Ovary (tissue), 9 donors: ENCODE results near the gene ZMYM2. TPM values are rescaled to one million over a fixed set of nuclear protein-coding genes. Genes with fewer than 3 reads are reported as not detected.

ENCODE experiments used
- DNase-seq, 5 donors: peaks; one replicate each; pipeline ENCODE4 v3.0.0-alpha.2; 2019 to 2020
- H3K27ac ChIP-seq, 2 donors: fragments of 200-600 bp; one replicate each; pipeline versions ENCODE4 v1.5.1 to v1.8.0; 2019 to 2022
- H3K27me3 ChIP-seq: fragments of 200-600 bp; one replicate; pipeline ENCODE4 v1.8.0; 2022
- H3K36me3 ChIP-seq: fragments of 200-600 bp; sonication (generic); one replicate; pipeline ENCODE4 v1.5.1; 2019
- H3K4me1 ChIP-seq: one replicate; pipeline ENCODE4 v1.8.1; 2013; ENCODE audit warnings: mild to moderate bottlenecking, moderate library complexity; ENCODE audit not compliant: insufficient read depth
- H3K4me3 ChIP-seq: fragments of 200-600 bp; sonication (generic); one replicate; pipeline ENCODE4 v1.5.1; 2017
- H3K9me3 ChIP-seq, 2 donors: fragments of 200-600 bp in 1 of 2; sonication (generic) in 1 of 2; one replicate each; pipeline versions ENCODE4 v1.5.1 to v1.8.1; 2013 to 2019; ENCODE audit warnings: mild to moderate bottlenecking in 1 of 2, moderate library complexity in 1 of 2
- EP300 ChIP-seq: sonication (generic); formaldehyde crosslinking; IDR thresholded peaks from one replicate; pipeline ENCODE4 v1.6.1; 2017; ENCODE audit warnings: antibody characterized with exemption
- POLR2A ChIP-seq: fragments of 450-650 bp; IDR thresholded peaks from one replicate; pipeline ENCODE4 v1.6.1; 2017; ENCODE audit warnings: antibody characterized with exemption, mild to moderate bottlenecking, moderate library complexity
- WGBS, 3 donors: extraction: QIAGEN DNeasy Blood & Tissue Kit in 1 of 3; methylation state at CpG; one replicate each; pipeline versions ENCODE4 v1.1.5 to v1.1.7; 2013 to 2017; 5-methylcytosine and 5-hydroxymethylcytosine counted together
- intact Hi-C, 4 donors: fragments of 100-400 bp; cut with DNase I; formaldehyde crosslinking; loops; one replicate each; pipeline versions ENCODE4 v1.11.0 to v1.15.1; 2022 to 2023
- polyA plus RNA-seq, 2 donors: library from polyadenylated mRNA; stranded (reverse); fragments of 200-250 nt in 1 of 2; fragments of 350-450 nt in 1 of 2; fragmentation: Illumina TruSeq in 1 of 2; extraction: RNeasy Lipid Tissue Mini Kit (QIAGEN cat#74804) in 1 of 2; gene quantifications; one replicate each; pipeline ENCODE4 v1.2.3, GENCODE V29; 2013 to 2014
- total RNA-seq, 7 donors: library from RNA; depleted of rRNA in 2 of 7; stranded (reverse); fragments of >200 nt in 2 of 7; fragmentation: NEBNext Ultra II Directional in 3 of 7; extraction: Animal tissue kit (Norgen Biotek cat#: 25700) in 3 of 7; gene quantifications; one replicate each; pipeline versions ENCODE4 v1.1.0 to v1.2.4, GENCODE V29; 2016 to 2023
- TF ChIP-seq, protein P1 (sequence below), 3 donors: fragments of 450-650 bp in 2 of 3; fragments of 200-600 bp in 1 of 3; IDR thresholded peaks; one replicate each; pipeline versions ENCODE4 v1.5.1 to v1.8.0; 2016 to 2022; ENCODE audit warnings: antibody characterized with exemption in 3 of 3, mild to moderate bottlenecking in 1 of 3
- donor health status: DM: no; HTN: no; CAD: no; lungs with moderate emphysema.
- donor health status: DM: no; HTN: no; CAD: no.
- donor health status: Bipolar disorder and iron deficiency.
- donor health status: DM: yes; HTN: yes; CAD: no.
- donor health status: DM: no; HTN: no; CAD: no.
- donor health status: DM: yes; HTN: yes; CAD: no.

ZMYM2 gene
- total and polyA plus RNA-seq, 9 donors = 17.2 to 97.6 (median 69.6) TPM

DNA sequence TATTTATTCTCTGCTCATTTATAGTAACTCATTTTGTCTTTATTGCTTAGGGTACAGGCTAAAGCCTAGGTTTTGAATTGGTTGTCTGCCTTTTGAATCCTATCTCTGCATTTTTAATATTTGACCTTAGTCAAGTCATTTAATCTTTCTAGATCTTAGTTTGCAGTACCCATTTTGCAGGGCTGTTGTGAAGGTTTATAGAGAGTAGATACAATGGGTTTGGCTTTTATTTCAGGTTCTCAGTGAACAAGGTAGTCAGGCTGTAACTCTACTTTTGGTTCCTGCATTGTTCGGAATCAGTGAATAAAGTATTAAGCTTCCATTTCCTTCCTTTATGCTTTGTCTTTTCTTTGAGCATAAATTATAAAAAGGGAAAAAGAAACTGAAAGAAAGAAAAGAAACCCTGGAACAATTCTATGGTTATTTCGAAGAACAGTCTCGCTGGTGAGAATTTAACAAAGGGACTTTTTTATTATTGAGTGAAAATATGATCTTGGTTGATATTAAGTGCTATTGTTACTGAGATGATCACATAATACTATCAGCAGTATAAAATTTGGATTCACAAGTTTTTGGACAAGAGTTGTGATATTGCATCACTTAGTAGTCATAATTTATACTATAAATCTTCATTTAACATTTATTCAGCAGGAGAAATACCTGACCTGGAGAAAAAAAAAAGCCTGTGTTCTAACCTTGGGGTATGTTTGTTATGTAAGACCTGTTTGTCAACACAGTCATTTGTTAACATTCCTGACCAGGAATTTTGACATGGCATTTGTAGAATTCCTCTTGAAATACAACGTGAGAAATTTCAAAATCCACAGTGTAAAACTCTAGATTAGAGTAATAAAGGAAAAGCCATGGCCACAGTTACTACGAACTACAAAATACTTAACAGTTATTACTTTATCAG is 91.3 kb downstream of the ZMYM2 start:
- TF ChIP-seq, protein P1, sequence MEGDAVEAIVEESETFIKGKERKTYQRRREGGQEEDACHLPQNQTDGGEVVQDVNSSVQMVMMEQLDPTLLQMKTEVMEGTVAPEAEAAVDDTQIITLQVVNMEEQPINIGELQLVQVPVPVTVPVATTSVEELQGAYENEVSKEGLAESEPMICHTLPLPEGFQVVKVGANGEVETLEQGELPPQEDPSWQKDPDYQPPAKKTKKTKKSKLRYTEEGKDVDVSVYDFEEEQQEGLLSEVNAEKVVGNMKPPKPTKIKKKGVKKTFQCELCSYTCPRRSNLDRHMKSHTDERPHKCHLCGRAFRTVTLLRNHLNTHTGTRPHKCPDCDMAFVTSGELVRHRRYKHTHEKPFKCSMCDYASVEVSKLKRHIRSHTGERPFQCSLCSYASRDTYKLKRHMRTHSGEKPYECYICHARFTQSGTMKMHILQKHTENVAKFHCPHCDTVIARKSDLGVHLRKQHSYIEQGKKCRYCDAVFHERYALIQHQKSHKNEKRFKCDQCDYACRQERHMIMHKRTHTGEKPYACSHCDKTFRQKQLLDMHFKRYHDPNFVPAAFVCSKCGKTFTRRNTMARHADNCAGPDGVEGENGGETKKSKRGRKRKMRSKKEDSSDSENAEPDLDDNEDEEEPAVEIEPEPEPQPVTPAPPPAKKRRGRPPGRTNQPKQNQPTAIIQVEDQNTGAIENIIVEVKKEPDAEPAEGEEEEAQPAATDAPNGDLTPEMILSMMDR (IDR thresholded peaks at IDR 0.05) = no peak
- TF ChIP-seq POLR2A = no peak
- TF ChIP-seq EP300 = no peak
- WGBS, 3 donors = 79 to 81% (median 80%) methylated on average over 5 of the region's 5 CpGs
- no peak overlapping the region for H3K4me3 ChIP-seq
- H3K36me3 ChIP-seq = no peaks in the 10 kb centered on the region
- H3K4me1 ChIP-seq = no peaks in the 10 kb centered on the region
- no peaks in the 10 kb centered on the region for H3K9me3 ChIP-seq
- no peaks in the 10 kb centered on the region for H3K27me3 ChIP-seq
- intact Hi-C loops = no loop called here
- H3K27ac ChIP-seq = no peak overlapping the region
- DNase-seq = no peak

DNA sequence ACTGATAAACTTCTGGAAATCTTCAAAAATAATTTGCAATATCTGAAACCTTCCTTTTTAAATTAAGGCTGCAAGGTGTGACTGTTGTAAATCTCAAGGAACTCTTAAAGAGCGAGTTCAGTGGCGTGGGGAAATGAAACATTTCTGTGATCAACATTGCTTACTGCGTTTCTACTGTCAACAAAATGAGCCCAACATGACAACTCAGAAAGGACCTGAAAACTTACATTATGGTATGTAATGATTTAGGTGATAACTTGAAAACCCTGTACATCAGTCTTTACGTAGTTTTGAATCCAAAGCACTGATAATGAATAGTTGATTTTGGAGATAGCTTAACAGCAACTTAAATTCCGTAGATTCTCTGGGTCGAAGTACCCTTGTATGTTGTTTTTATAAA is 92.8 kb downstream of the ZMYM2 start:
- Histone ChIP-seq H3K4me3 (no peak overlapping the region), H3K4me1 (no peaks in the 10 kb centered on the region), H3K9me3 (no peaks in the 10 kb centered on the region), H3K27me3 (no peaks in the 10 kb centered on the region), H3K36me3 (no peaks in the 10 kb centered on the region), H3K27ac (no peak overlapping the region)
- DNase-seq = no peak
- 81 to 98% (median 81%) methylated on average over 6 of the region's 6 CpGs for WGBS, 3 donors
- TF ChIP-seq POLR2A (no peak), EP300 (no peak)
- TF ChIP-seq, protein P1 (IDR thresholded peaks at IDR 0.05) = no peak
- intact Hi-C loops = no loop called here

DNA sequence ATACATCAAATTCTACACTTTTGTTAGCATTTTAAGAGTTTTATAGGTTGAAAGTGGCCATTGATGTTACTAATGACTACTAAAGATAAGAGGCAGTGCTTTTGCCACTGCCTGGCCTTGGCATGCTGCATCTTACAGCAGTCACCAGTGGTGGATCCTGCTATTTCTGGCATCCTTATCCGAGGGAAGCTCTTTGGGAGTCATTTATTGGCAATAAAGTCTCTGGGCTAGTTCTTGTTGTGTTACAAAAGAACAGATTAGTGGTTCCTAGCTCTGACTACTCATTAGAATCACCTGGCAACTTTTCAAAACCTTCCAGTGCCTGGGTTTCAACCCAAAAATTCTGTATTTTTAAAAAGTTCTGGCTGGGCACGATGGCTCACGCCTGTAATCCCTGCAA is 94.5 kb downstream of the ZMYM2 start:
- Histone ChIP-seq H3K4me3 (no peak overlapping the region), H3K4me1 (no peaks in the 10 kb centered on the region), H3K27me3 (no peaks in the 10 kb centered on the region), H3K27ac (no peak overlapping the region), H3K36me3 (no peaks in the 10 kb centered on the region), H3K9me3 (no peaks in the 10 kb centered on the region)
- DNase-seq = no peak
- WGBS, 3 donors = 51 to 71% (median 68%) methylated on average over 3 of the region's 3 CpGs
- TF ChIP-seq, protein P1 (IDR thresholded peaks at IDR 0.05) = no peak
- no peak for TF ChIP-seq EP300
- no peak for TF ChIP-seq POLR2A
- intact Hi-C loops = no loop called here

DNA sequence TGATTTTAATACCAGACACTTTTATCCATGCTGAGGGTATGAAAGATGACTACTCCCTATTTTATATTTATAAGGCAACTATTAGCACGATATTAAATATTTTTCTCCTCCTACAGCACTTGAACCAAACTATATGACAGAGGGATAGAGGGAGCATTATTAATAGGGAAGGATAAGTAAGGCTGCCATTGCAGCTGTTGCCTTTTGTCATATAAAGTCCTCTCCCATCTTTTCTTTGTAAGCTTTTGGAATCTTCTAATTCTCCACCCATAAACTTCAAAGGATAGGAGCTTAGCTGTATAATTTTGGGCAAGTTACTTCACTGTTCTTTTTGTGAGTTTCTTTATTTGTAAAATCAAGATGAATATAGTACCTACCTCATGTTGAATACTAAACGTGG is 95.4 kb downstream of the ZMYM2 start:
- no peaks in the 10 kb centered on the region for H3K27me3 ChIP-seq
- no peaks in the 10 kb centered on the region for H3K9me3 ChIP-seq
- intact Hi-C loops = no loop called here
- 90 to 94% (median 92%) methylated on average over 2 of the region's 2 CpGs for WGBS, 3 donors
- no peaks in the 10 kb centered on the region for H3K36me3 ChIP-seq
- no peak for DNase-seq
- H3K27ac ChIP-seq = no peak overlapping the region
- H3K4me3 ChIP-seq = no peak overlapping the region
- TF ChIP-seq, protein P1 (IDR thresholded peaks at IDR 0.05) = no peak
- TF ChIP-seq EP300 = no peak
- TF ChIP-seq POLR2A = no peak
- H3K4me1 ChIP-seq = no peaks in the 10 kb centered on the region
